Thyroid gland (tissue), 4 donors: ENCODE measurements around the gene SNRPD3.
"Not testable (repeated sequence)": the region's sequence is repeated elsewhere in the genome, so short reads cannot be mapped to it uniquely, and the experiment has no call there.

ENCODE experiments used
- POLR2A ChIP-seq, 2 donors: fragments of 450-650 bp; IDR thresholded peaks; one replicate each; pipeline ENCODE4 v1.6.1; 2017; ENCODE audit warnings: antibody characterized with exemption in 2 of 2, mild to moderate bottlenecking in 2 of 2, moderate library complexity in 1 of 2
- TF ChIP-seq, protein P1 (sequence below), 6 experiments: fragments of 200-600 bp in 3 of 6; fragments of 450-650 bp in 3 of 6; sonication (generic) in 3 of 6; IDR thresholded peaks; one replicate each; pipeline ENCODE4 v1.5.1; 2016 to 2019; ENCODE audit warnings: antibody characterized with exemption in 6 of 6, mild to moderate bottlenecking in 2 of 6, inconsistent platforms in 1 of 6, moderate library complexity in 1 of 6

GRCh38 chr22:24607429-24607983, 51.7 kb downstream of the SNRPD3 start:
- TF ChIP-seq, protein P1, sequence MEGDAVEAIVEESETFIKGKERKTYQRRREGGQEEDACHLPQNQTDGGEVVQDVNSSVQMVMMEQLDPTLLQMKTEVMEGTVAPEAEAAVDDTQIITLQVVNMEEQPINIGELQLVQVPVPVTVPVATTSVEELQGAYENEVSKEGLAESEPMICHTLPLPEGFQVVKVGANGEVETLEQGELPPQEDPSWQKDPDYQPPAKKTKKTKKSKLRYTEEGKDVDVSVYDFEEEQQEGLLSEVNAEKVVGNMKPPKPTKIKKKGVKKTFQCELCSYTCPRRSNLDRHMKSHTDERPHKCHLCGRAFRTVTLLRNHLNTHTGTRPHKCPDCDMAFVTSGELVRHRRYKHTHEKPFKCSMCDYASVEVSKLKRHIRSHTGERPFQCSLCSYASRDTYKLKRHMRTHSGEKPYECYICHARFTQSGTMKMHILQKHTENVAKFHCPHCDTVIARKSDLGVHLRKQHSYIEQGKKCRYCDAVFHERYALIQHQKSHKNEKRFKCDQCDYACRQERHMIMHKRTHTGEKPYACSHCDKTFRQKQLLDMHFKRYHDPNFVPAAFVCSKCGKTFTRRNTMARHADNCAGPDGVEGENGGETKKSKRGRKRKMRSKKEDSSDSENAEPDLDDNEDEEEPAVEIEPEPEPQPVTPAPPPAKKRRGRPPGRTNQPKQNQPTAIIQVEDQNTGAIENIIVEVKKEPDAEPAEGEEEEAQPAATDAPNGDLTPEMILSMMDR (IDR thresholded peaks at IDR 0.05), result not testable (repeated sequence)
- TF ChIP-seq POLR2A (IDR thresholded peaks at IDR 0.05), result not testable (repeated sequence)
